Pancreas (tissue), 10 donors: ENCODE results near the gene BCAR3. TPM values are rescaled to one million over a fixed set of nuclear protein-coding genes. Genes with fewer than 3 reads are reported as not detected.
A peak's percentile ranks its signal among the peaks of the same experiment; 100 is the strongest.

Experiments used
- ATAC-seq, 4 donors: fragments of 200-7000 bp; cut with Tn5 transposase; one replicate each; pipeline versions ENCODE4 v1.8.0 to v1.9.1; 2020; ENCODE audit warnings: mild to moderate bottlenecking in 4 of 4, moderate library complexity in 4 of 4
- DNase-seq, 6 donors: peaks; one replicate each; pipeline ENCODE4 v3.0.0-alpha.2; 2020
- FAIRE-seq: peaks from 2 replicates; lab custom pipeline; 2012; peaks lifted over from hg19 to GRCh38; lab: Jason Lieb, UNC
- H3K27ac ChIP-seq, 4 donors: fragments of 200-600 bp; sonication (generic); 1 replicate in 3 of 4; 2 replicates in 1 of 4; pipeline versions ENCODE4 v1.5.0 to v1.8.0; 2020
- H3K27me3 ChIP-seq, 4 donors: fragments of 200-600 bp; one replicate each; pipeline ENCODE4 v1.8.0; 2021
- H3K36me3 ChIP-seq, 3 donors: fragments of 200-600 bp; sonication (generic) in 1 of 3; one replicate each; pipeline versions ENCODE4 v1.5.0 to v1.8.0; 2020 to 2021
- H3K4me1 ChIP-seq, 3 donors: fragments of 200-600 bp; one replicate each; pipeline ENCODE4 v1.8.0; 2021
- H3K4me3 ChIP-seq, 4 donors: fragments of 200-600 bp; sonication (generic) in 2 of 4; one replicate each; pipeline versions ENCODE4 v1.5.0 to v1.8.0; 2020 to 2021
- H3K9me3 ChIP-seq, 4 donors: fragments of 200-600 bp; one replicate each; pipeline ENCODE4 v1.8.0; 2021
- WGBS, 2 donors: extraction: QIAGEN DNeasy Blood & Tissue Kit; methylation state at CpG; one replicate each; pipeline ENCODE4 v1.1.7; 2013; 5-methylcytosine and 5-hydroxymethylcytosine counted together
- intact Hi-C, 3 donors: fragments of 100-400 bp; cut with DNase I; formaldehyde crosslinking; loops; one replicate each; pipeline versions ENCODE4 v1.11.1 to v1.14.2; 2022
- polyA plus RNA-seq, 2 donors: library from polyadenylated mRNA; stranded (reverse); fragments of 200-250 nt; gene quantifications; one replicate each; pipeline ENCODE4 v1.2.3, GENCODE V29; 2013
- total RNA-seq, 6 donors: library from RNA; stranded (reverse); fragmentation: NEBNext Ultra II Directional in 4 of 6; extraction: Animal tissue kit (Norgen Biotek cat#: 25700) in 4 of 6; gene quantifications; one replicate each; pipeline versions ENCODE4 v1.2.1 to v1.2.4, GENCODE V29; 2021 to 2023
- TF ChIP-seq, protein P1 (sequence below), 4 donors: fragments of 200-600 bp; sonication (generic) in 3 of 4; IDR thresholded peaks; one replicate each; pipeline versions ENCODE4 v1.5.0 to v1.8.0; 2021; ENCODE audit warnings: antibody characterized with exemption in 4 of 4
- donor health status: healthy with polysubstance abuse.
- donor health status: DM: no; HTN: no; CAD: no; lungs with moderate emphysema.
- donor health status: DM: no; HTN: no; CAD: no.
- donor health status: control.
- donor health status: control.
- donor health status: Bipolar disorder and iron deficiency.
- donor health status: DM: yes; HTN: yes; CAD: no.
- donor health status: DM: no; HTN: no; CAD: no.
- donor health status: DM: no; HTN: no; CAD: no.
- donor health status: DM: yes; HTN: yes; CAD: no.

Gene BCAR3
- total and polyA plus RNA-seq, 8 donors = 2.4 to 8.2 (median 4.9) TPM

DNA sequence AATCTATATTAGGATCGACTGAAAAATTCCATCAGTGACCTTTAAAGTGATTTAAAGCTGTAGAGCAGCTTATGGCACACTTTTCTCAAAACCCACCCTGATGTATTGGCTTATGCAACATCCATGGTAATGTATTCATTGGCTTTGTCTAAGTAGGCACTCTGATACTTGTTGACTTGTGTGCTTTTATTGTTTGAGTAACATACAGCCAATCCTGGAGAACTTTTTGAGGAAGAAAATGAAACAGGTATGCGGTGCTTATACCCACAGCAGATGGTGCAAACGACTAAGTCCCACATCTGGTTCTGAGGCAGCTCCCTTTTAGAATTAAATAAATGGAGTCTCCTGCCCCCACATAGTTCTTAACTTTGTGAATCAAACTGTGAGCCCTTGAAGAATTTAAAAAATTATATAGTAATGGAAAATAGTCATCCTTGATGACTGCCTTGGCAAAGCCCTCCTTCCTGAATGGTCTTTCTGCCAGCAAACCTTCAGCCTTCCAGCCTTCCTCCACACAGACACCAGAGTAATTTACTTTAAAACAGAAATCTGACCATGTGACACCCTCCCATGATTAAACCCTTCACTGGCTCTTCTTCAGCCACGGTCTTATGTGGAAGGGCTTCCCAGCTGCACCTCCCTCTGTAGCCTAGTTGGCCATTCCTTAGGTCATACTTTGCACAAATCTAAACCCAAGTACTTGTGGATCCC, 116.0 kb downstream of the BCAR3 start:
- Histone ChIP-seq H3K4me1 (no peaks in the 10 kb centered on the region), H3K4me3 (no peak overlapping the region), H3K27ac (peak overlapping the region in 1 of 4 donors; percentile 9), H3K36me3 (peaks cover 0 to 18% (median 0%) of the 10 kb centered on the region in 3 donors), H3K27me3 (no peaks in the 10 kb centered on the region), H3K9me3 (no peaks in the 10 kb centered on the region)
- no peak for FAIRE-seq
- intact Hi-C loops = no loop called here
- DNase-seq = no peak
- WGBS, 2 donors = 80 to 81% methylated on average over 4 of the region's 4 CpGs
- TF ChIP-seq, protein P1, sequence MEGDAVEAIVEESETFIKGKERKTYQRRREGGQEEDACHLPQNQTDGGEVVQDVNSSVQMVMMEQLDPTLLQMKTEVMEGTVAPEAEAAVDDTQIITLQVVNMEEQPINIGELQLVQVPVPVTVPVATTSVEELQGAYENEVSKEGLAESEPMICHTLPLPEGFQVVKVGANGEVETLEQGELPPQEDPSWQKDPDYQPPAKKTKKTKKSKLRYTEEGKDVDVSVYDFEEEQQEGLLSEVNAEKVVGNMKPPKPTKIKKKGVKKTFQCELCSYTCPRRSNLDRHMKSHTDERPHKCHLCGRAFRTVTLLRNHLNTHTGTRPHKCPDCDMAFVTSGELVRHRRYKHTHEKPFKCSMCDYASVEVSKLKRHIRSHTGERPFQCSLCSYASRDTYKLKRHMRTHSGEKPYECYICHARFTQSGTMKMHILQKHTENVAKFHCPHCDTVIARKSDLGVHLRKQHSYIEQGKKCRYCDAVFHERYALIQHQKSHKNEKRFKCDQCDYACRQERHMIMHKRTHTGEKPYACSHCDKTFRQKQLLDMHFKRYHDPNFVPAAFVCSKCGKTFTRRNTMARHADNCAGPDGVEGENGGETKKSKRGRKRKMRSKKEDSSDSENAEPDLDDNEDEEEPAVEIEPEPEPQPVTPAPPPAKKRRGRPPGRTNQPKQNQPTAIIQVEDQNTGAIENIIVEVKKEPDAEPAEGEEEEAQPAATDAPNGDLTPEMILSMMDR (IDR thresholded peaks at IDR 0.05) = no peak
- peak in 1 of 4 donors; percentile 29 for ATAC-seq

DNA sequence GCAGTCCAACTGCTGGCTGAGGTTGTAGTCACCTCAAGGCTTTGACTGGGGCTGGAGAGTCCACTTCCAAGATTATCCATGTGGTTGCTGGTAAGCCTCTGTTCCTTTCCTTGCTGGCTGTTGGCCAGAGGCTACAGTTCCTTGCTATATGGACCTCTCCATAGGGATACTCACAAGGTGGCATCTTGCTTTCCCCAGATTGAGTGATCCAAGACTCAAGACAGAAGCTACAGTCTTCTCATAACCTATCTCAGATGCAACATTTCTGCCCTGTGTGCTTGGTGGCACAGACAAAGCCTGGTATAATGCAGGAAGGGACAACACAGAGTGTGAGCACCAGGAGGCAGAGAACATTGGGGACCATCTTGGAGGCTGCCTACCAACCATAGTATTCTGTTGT, 121.9 kb downstream of the BCAR3 start:
- TF ChIP-seq, protein P1 (IDR thresholded peaks at IDR 0.05) = no peak
- DNase-seq (no peak), ATAC-seq (no peak), FAIRE-seq (no peak)
- Histone ChIP-seq H3K36me3 (peaks cover 0 to 9% (median 0%) of the 10 kb centered on the region in 3 donors), H3K4me3 (no peak overlapping the region), H3K4me1 (peaks cover 8 to 12% (median 9%) of the 10 kb centered on the region in 3 donors), H3K9me3 (no peaks in the 10 kb centered on the region), H3K27me3 (no peaks in the 10 kb centered on the region), H3K27ac (no peak overlapping the region)
- intact Hi-C loops = no loop called here

DNA sequence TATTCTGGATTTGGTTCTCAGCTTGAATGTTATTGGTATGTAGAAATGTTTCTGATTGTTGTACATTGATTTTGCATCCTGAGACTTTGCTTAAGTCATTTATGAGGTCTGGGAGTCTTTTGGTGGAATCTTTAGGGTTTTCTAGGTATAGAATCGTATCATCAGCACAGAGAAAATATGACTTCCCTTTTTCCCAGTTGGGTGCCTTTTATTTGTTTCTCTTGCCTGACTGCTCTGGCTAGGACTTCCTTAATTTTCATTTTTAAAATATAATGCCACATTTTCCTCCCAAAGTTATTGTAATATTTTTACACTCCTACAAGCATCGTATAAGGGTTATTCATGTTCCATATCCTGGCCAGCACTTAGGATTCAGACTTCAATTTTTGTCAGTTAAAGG, 122.6 kb downstream of the BCAR3 start:
- TF ChIP-seq, protein P1 (IDR thresholded peaks at IDR 0.05) = no peak
- intact Hi-C loops = no loop called here
- Histone ChIP-seq H3K27me3 (no peaks in the 10 kb centered on the region), H3K4me1 (peaks cover 13 to 17% (median 15%) of the 10 kb centered on the region in 3 donors), H3K36me3 (peaks cover 0 to 9% (median 0%) of the 10 kb centered on the region in 3 donors), H3K27ac (no peak overlapping the region), H3K4me3 (no peak overlapping the region), H3K9me3 (no peaks in the 10 kb centered on the region)
- WGBS, 2 donors = 89 to 91% methylated on average over 2 of the region's 2 CpGs
- ATAC-seq (no peak), FAIRE-seq (no peak), DNase-seq (no peak)

DNA sequence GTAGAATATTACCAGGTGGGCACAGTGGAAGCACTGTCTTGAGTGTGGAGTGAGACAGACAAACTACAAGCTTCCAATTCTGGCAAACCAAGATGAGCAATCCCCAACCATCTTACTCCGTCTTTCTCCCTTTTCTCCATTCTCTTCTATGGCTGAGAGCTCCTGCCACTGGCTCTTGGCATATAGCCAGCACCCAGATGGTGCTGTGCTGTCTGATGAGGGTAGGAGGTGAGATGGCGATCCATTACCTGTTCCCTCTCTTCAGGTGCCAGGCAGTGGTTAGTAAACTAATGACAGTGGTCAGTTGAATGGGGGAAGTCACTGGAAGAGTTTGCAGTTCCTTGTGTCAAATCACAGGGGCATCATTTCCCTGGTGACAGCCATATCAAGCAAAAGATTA, 125.3 kb downstream of the BCAR3 start:
- Histone ChIP-seq H3K36me3 (peaks cover 0 to 5% (median 0%) of the 10 kb centered on the region in 3 donors), H3K9me3 (no peaks in the 10 kb centered on the region), H3K4me1 (peaks cover 23 to 38% (median 33%) of the 10 kb centered on the region in 3 donors), H3K4me3 (no peak overlapping the region), H3K27ac (no peak overlapping the region), H3K27me3 (no peaks in the 10 kb centered on the region)
- 43 to 57% methylated on average over 2 of the region's 2 CpGs for WGBS, 2 donors
- FAIRE-seq (no peak), DNase-seq (peak in 4 of 6 donors; percentile 30 to 62 (median 57)), ATAC-seq (peak; percentile 17 to 58 (median 46))
- intact Hi-C loops = no loop called here
- TF ChIP-seq, protein P1 (IDR thresholded peaks at IDR 0.05) = no peak
